ENCODE measurements around the gene SIGLEC5.

The SIGLEC5 gene

GRCh38 chr19:51576850-51577249 lies 53.4 kb downstream of the SIGLEC5 start:
- H3K36me3 ChIP-seq (replicated peaks in 1 of 2; ENCODE audit: control insufficient read depth in 2 of 2, insufficient read depth in 2 of 2, low read length in 2 of 2), result peaks cover 21 to 57% of the 10 kb centered on the region in 2 donors
- no peak overlapping the region for H2AK5ac ChIP-seq (ENCODE audit: low read depth, low read length)

GRCh38 chr19:51573331-51573730 lies 56.9 kb downstream of the SIGLEC5 start:
- Histone ChIP-seq H2BK15ac (ENCODE audit: low read length) (no peak overlapping the region), H2AFZ (ENCODE audit: low read length) (no peak overlapping the region), H3K27me3 (ENCODE audit: control insufficient read depth in 3 of 3, insufficient read depth in 3 of 3, low read depth in 1 of 3, low read length in 3 of 3) (peaks cover 0 to 3% (median 0%) of the 10 kb centered on the region in 3 experiments), H3K79me1 (ENCODE audit: low read depth, low read length) (no peaks in the 10 kb centered on the region), H3K9me3 (replicated peaks in 1 of 2; ENCODE audit: control insufficient read depth in 2 of 2, insufficient read depth in 1 of 2, low read depth in 1 of 2, low read length in 2 of 2) (no peaks in the 10 kb centered on the region), H3K9ac (ENCODE audit: low read depth, low read length, poor library complexity) (no peak overlapping the region), H3K4me3 (ENCODE audit: low read length in 2 of 2) (no peak overlapping the region), H2BK120ac (ENCODE audit: low read depth, low read length) (no peak overlapping the region), H3K18ac (ENCODE audit: low read length) (no peak overlapping the region), H3K14ac (ENCODE audit: low read length) (no peak overlapping the region), H3K4me1 (ENCODE audit: control insufficient read depth in 2 of 2, insufficient read depth in 1 of 2, low read depth in 1 of 2, low read length in 2 of 2) (peaks cover 0 to 6% of the 10 kb centered on the region in 2 donors), H3K36me3 (replicated peaks in 1 of 2; ENCODE audit: control insufficient read depth in 2 of 2, insufficient read depth in 2 of 2, low read length in 2 of 2) (peaks cover 9 to 34% of the 10 kb centered on the region in 2 donors), H4K8ac (ENCODE audit: low read depth, low read length) (no peak overlapping the region), H3K27ac (replicated peaks; ENCODE audit: low read length) (no peak overlapping the region), H2BK5ac (ENCODE audit: low read length) (no peak overlapping the region), H3K4me2 (ENCODE audit: insufficient read depth, low read length, poor library complexity, severe bottlenecking) (no peak overlapping the region), H2BK12ac (ENCODE audit: low read length) (no peak overlapping the region), H3K4ac (ENCODE audit: low read length) (no peak overlapping the region), H2AK5ac (ENCODE audit: low read depth, low read length) (no peak overlapping the region), H4K91ac (ENCODE audit: low read depth, low read length, poor library complexity) (no peak overlapping the region), H3K23ac (ENCODE audit: low read depth, low read length, poor library complexity) (no peak overlapping the region)
- no peak for DNase-seq (ENCODE audit: low spot score)
- WGBS, 2 donors (ENCODE audit: extremely low coverage in 2 of 2, insufficient read length in 2 of 2, insufficient replicate concordance in 1 of 2), result no CpG with 5 or more reads among the region's 3 CpGs

More at GRCh38 chr19:51576850-51577249, 53.4 kb downstream of the SIGLEC5 start:
- H4K8ac ChIP-seq (ENCODE audit: low read depth, low read length), result no peak overlapping the region
- no peaks in the 10 kb centered on the region for H3K9me3 ChIP-seq (replicated peaks in 1 of 2; ENCODE audit: control insufficient read depth in 2 of 2, insufficient read depth in 1 of 2, low read depth in 1 of 2, low read length in 2 of 2)
- no peak overlapping the region for H3K4ac ChIP-seq (ENCODE audit: low read length)
- H3K23ac ChIP-seq (ENCODE audit: low read depth, low read length, poor library complexity), result no peak overlapping the region
- no peak overlapping the region for H3K4me2 ChIP-seq (ENCODE audit: insufficient read depth, low read length, poor library complexity, severe bottlenecking)
- no peak overlapping the region for H2BK15ac ChIP-seq (ENCODE audit: low read length)
- H2BK120ac ChIP-seq (ENCODE audit: low read depth, low read length), result no peak overlapping the region
- H3K9ac ChIP-seq (ENCODE audit: low read depth, low read length, poor library complexity), result no peak overlapping the region
- H2AFZ ChIP-seq (ENCODE audit: low read length), result no peak overlapping the region
- no peak overlapping the region for H3K18ac ChIP-seq (ENCODE audit: low read length)
- peaks cover 0 to 2% of the 10 kb centered on the region in 2 donors for H3K4me1 ChIP-seq (ENCODE audit: control insufficient read depth in 2 of 2, insufficient read depth in 1 of 2, low read depth in 1 of 2, low read length in 2 of 2)
- H3K27me3 ChIP-seq (ENCODE audit: control insufficient read depth in 3 of 3, insufficient read depth in 3 of 3, low read depth in 1 of 3, low read length in 3 of 3), result no peaks in the 10 kb centered on the region
- no peaks in the 10 kb centered on the region for H3K79me1 ChIP-seq (ENCODE audit: low read depth, low read length)
- no peak overlapping the region for H2BK5ac ChIP-seq (ENCODE audit: low read length)
- no peak overlapping the region for H3K4me3 ChIP-seq (ENCODE audit: low read length in 2 of 2)
- H3K14ac ChIP-seq (ENCODE audit: low read length), result no peak overlapping the region
- no peak overlapping the region for H4K91ac ChIP-seq (ENCODE audit: low read depth, low read length, poor library complexity)
- H3K27ac ChIP-seq (replicated peaks; ENCODE audit: low read length), result no peak overlapping the region
- H2BK12ac ChIP-seq (ENCODE audit: low read length), result no peak overlapping the region
- no CpG with 5 or more reads among the region's 6 CpGs for WGBS, 2 donors (ENCODE audit: extremely low coverage in 2 of 2, insufficient read length in 2 of 2, insufficient replicate concordance in 1 of 2)
- DNase-seq (ENCODE audit: low spot score), result no peak

- H3K4me3 ChIP-seq (ENCODE audit: low read length in 2 of 2), result no peak overlapping the region
- no peak overlapping the region for H2AK5ac ChIP-seq (ENCODE audit: low read depth, low read length)
- WGBS, 2 donors (ENCODE audit: extremely low coverage in 2 of 2, insufficient read length in 2 of 2, insufficient replicate concordance in 1 of 2), result no CpG with 5 or more reads among the region's 4 CpGs
These were observed 57.3 kb downstream of the SIGLEC5 start for GRCh38 chr19:51572908-51573307.

GRCh38 chr19:51572410-51572809 lies 57.8 kb downstream of the SIGLEC5 start:
- H3K4me2 ChIP-seq (ENCODE audit: insufficient read depth, low read length, poor library complexity, severe bottlenecking), result no peak overlapping the region

More at GRCh38 chr19:51572908-51573307, 57.3 kb downstream of the SIGLEC5 start:
- DNase-seq (ENCODE audit: low spot score), result no peak
- Histone ChIP-seq H2AFZ (ENCODE audit: low read length) (no peak overlapping the region), H3K4ac (ENCODE audit: low read length) (no peak overlapping the region), H2BK15ac (ENCODE audit: low read length) (no peak overlapping the region), H3K36me3 (replicated peaks in 1 of 2; ENCODE audit: control insufficient read depth in 2 of 2, insufficient read depth in 2 of 2, low read length in 2 of 2) (peaks cover 9 to 34% of the 10 kb centered on the region in 2 donors), H3K27ac (replicated peaks; ENCODE audit: low read length) (no peak overlapping the region), H3K4me1 (ENCODE audit: control insufficient read depth in 2 of 2, insufficient read depth in 1 of 2, low read depth in 1 of 2, low read length in 2 of 2) (peaks cover 0 to 6% of the 10 kb centered on the region in 2 donors), H4K8ac (ENCODE audit: low read depth, low read length) (no peak overlapping the region), H3K23ac (ENCODE audit: low read depth, low read length, poor library complexity) (no peak overlapping the region), H2BK12ac (ENCODE audit: low read length) (no peak overlapping the region), H3K4me2 (ENCODE audit: insufficient read depth, low read length, poor library complexity, severe bottlenecking) (no peak overlapping the region), H3K27me3 (ENCODE audit: control insufficient read depth in 3 of 3, insufficient read depth in 3 of 3, low read depth in 1 of 3, low read length in 3 of 3) (peaks cover 0 to 3% (median 0%) of the 10 kb centered on the region in 3 experiments), H3K18ac (ENCODE audit: low read length) (no peak overlapping the region), H3K9me3 (replicated peaks in 1 of 2; ENCODE audit: control insufficient read depth in 2 of 2, insufficient read depth in 1 of 2, low read depth in 1 of 2, low read length in 2 of 2) (no peaks in the 10 kb centered on the region), H2BK120ac (ENCODE audit: low read depth, low read length) (no peak overlapping the region), H4K91ac (ENCODE audit: low read depth, low read length, poor library complexity) (no peak overlapping the region), H3K79me1 (ENCODE audit: low read depth, low read length) (no peaks in the 10 kb centered on the region), H3K14ac (ENCODE audit: low read length) (no peak overlapping the region), H2BK5ac (ENCODE audit: low read length) (no peak overlapping the region), H3K9ac (ENCODE audit: low read depth, low read length, poor library complexity) (no peak overlapping the region)

More at GRCh38 chr19:51572410-51572809, 57.8 kb downstream of the SIGLEC5 start:
- no peak overlapping the region for H3K14ac ChIP-seq (ENCODE audit: low read length)
- peaks cover 0 to 3% (median 0%) of the 10 kb centered on the region in 3 experiments for H3K27me3 ChIP-seq (ENCODE audit: control insufficient read depth in 3 of 3, insufficient read depth in 3 of 3, low read depth in 1 of 3, low read length in 3 of 3)
- no peak for DNase-seq (ENCODE audit: low spot score)
- H3K9ac ChIP-seq (ENCODE audit: low read depth, low read length, poor library complexity), result no peak overlapping the region
- H2BK15ac ChIP-seq (ENCODE audit: low read length), result no peak overlapping the region
- no peak overlapping the region for H3K23ac ChIP-seq (ENCODE audit: low read depth, low read length, poor library complexity)
- no peak overlapping the region for H3K27ac ChIP-seq (replicated peaks; ENCODE audit: low read length)
- H3K18ac ChIP-seq (ENCODE audit: low read length), result no peak overlapping the region
- no peak overlapping the region for H2BK120ac ChIP-seq (ENCODE audit: low read depth, low read length)
- peak overlapping the region in 1 of 2 donors; percentile 82 for H3K4me3 ChIP-seq (ENCODE audit: low read length in 2 of 2)
- H3K36me3 ChIP-seq (replicated peaks in 1 of 2; ENCODE audit: control insufficient read depth in 2 of 2, insufficient read depth in 2 of 2, low read length in 2 of 2), result peaks cover 9 to 34% of the 10 kb centered on the region in 2 donors
- H4K91ac ChIP-seq (ENCODE audit: low read depth, low read length, poor library complexity), result no peak overlapping the region
- H2BK12ac ChIP-seq (ENCODE audit: low read length), result no peak overlapping the region
- no peak overlapping the region for H2BK5ac ChIP-seq (ENCODE audit: low read length)
- H2AK5ac ChIP-seq (ENCODE audit: low read depth, low read length), result no peak overlapping the region
- no peaks in the 10 kb centered on the region for H3K79me1 ChIP-seq (ENCODE audit: low read depth, low read length)
- H3K4ac ChIP-seq (ENCODE audit: low read length), result no peak overlapping the region
- H4K8ac ChIP-seq (ENCODE audit: low read depth, low read length), result no peak overlapping the region
- H2AFZ ChIP-seq (ENCODE audit: low read length), result no peak overlapping the region
- peaks cover 0 to 6% of the 10 kb centered on the region in 2 donors for H3K4me1 ChIP-seq (ENCODE audit: control insufficient read depth in 2 of 2, insufficient read depth in 1 of 2, low read depth in 1 of 2, low read length in 2 of 2)
- no CpG with 5 or more reads among the region's 3 CpGs for whole genome bisulfite sequencing, 2 donors (ENCODE audit: extremely low coverage in 2 of 2, insufficient read length in 2 of 2, insufficient replicate concordance in 1 of 2)
- no peaks in the 10 kb centered on the region for H3K9me3 ChIP-seq (replicated peaks in 1 of 2; ENCODE audit: control insufficient read depth in 2 of 2, insufficient read depth in 1 of 2, low read depth in 1 of 2, low read length in 2 of 2)

Measured in neuronal stem cell (in vitro differentiated cells).